Measurements from ENCODE around the gene PEX11B. TPM values are rescaled to one million over a fixed set of nuclear protein-coding genes. Genes with fewer than 3 reads are reported as not detected.

Gene PEX11B
- total RNA-seq, 4 donors from 2014 or later: 30.6 to 42.1 (median 37.3) TPM

GRCh38 chr1:145901312-145902021 lies 17.1 kb downstream of the PEX11B start:
- H3K36me3 ChIP-seq: no peaks in the 10 kb centered on the region
- H3K4me3 ChIP-seq (replicated peaks in 1 of 3): no peak overlapping the region
- no peak for DNase-seq
- no peak overlapping the region for H3K27ac ChIP-seq
- H3K27me3 ChIP-seq: no peaks in the 10 kb centered on the region
- no peaks in the 10 kb centered on the region for H3K9me3 ChIP-seq
- H3K4me1 ChIP-seq: no peaks in the 10 kb centered on the region
- intact Hi-C loops (cut with DNase I): no loop called here
- 87 to 90% methylated on average over 12 of the region's 12 CpGs for WGBS, 2 donors
- TF ChIP-seq POLR2A (IDR thresholded peaks at IDR 0.05) (no peak), CTCF (IDR thresholded peaks at IDR 0.05) (no peak)

GRCh38 chr1:145898756-145899155 lies 19.8 kb downstream of the PEX11B start:
- Histone ChIP-seq H3K27me3 (no peaks in the 10 kb centered on the region), H3K27ac (no peak overlapping the region), H3K4me3 (replicated peaks in 1 of 3) (no peak overlapping the region), H3K36me3 (no peaks in the 10 kb centered on the region), H3K9me3 (no peaks in the 10 kb centered on the region), H3K4me1 (no peaks in the 10 kb centered on the region)
- no peak for DNase-seq
- TF ChIP-seq CTCF (IDR thresholded peaks at IDR 0.05) (no peak), POLR2A (IDR thresholded peaks at IDR 0.05) (no peak)
- intact Hi-C loops (cut with DNase I): loop anchor here (2.0 kb wide), 1 partner anchor 38 kb away; no protein-coding TSS in a partner anchor
- whole genome bisulfite sequencing, 2 donors: 69 to 84% methylated on average over 5 of the region's 5 CpGs

- H3K27ac ChIP-seq: no peak overlapping the region
- no peaks in the 10 kb centered on the region for H3K27me3 ChIP-seq
- H3K4me3 ChIP-seq (replicated peaks in 1 of 3): no peak overlapping the region
- TF ChIP-seq POLR2A (IDR thresholded peaks at IDR 0.05): no peak
- TF ChIP-seq CTCF (IDR thresholded peaks at IDR 0.05): no peak
- H3K4me1 ChIP-seq: peaks cover 1 to 2% of the 10 kb centered on the region in 2 donors
- WGBS, 2 donors: 92 to 100% methylated on average over 1 of the region's 1 CpG
- intact Hi-C loops (cut with DNase I): loop anchor here (2.0 kb wide), 1 partner anchor 37 kb away; no protein-coding TSS in a partner anchor
- H3K36me3 ChIP-seq: no peaks in the 10 kb centered on the region
- no peak for DNase-seq
- H3K9me3 ChIP-seq: no peaks in the 10 kb centered on the region
These were observed 20.5 kb downstream of the PEX11B start for GRCh38 chr1:145897969-145898368.

DNA sequence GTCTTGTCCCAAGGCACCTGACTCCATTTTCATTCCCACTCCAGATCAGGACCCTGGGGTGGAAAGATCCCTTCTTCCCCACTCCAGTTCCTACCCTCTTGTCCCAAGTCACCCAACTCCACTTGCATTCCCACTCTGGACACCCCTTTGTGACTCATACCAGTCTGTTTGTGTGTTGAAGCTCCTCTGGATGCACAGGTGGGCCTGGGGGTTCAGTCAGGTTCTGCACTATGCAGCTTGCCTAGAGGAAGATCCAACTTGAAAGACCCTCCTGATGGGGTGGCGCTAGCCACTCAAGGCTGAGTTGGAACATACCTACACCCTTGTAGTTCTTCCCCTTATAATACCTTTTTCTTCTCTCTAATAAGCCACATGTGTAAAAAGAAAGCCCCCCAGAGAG lies 23.0 kb downstream of the PEX11B start:
- 96 to 100% methylated on average over 1 of the region's 1 CpG for WGBS, 2 donors

More for the DNA sequence above, 23.0 kb downstream of the PEX11B start:
- peaks cover 11 to 24% of the 10 kb centered on the region in 2 donors for H3K4me1 ChIP-seq
- DNase-seq: no peak
- no peaks in the 10 kb centered on the region for H3K36me3 ChIP-seq
- intact Hi-C loops (cut with DNase I): no loop called here
- H3K9me3 ChIP-seq: no peaks in the 10 kb centered on the region
- H3K27me3 ChIP-seq: no peaks in the 10 kb centered on the region
- H3K4me3 ChIP-seq (replicated peaks in 1 of 3): no peak overlapping the region
- no peak overlapping the region for H3K27ac ChIP-seq
- no peak for TF ChIP-seq CTCF (IDR thresholded peaks at IDR 0.05)
- TF ChIP-seq POLR2A (IDR thresholded peaks at IDR 0.05): no peak
